GM12878 (cell line): ENCODE results near the gene LRRFIP2. TPM values are rescaled to one million over a fixed set of nuclear protein-coding genes. Genes with fewer than 3 reads are reported as not detected.

Source experiments
- BACH1 ChIP-seq: fragments of 450-650 bp; IDR thresholded peaks from 2 replicates; pipeline ENCODE4 v1.6.1; 2017; ENCODE audit warnings: mild to moderate bottlenecking, borderline replicate concordance
- KAT2A ChIP-seq: conservative IDR thresholded peaks from 2 replicates; pipeline ENCODE4 v1.6.1; 2011; ENCODE audit warnings: low read depth, low read length; ENCODE audit not compliant: control insufficient read depth
- MTA3 ChIP-seq: IDR thresholded peaks from 2 replicates; pipeline ENCODE4 v1.6.1; 2012; ENCODE audit warnings: low read length, inconsistent platforms, borderline replicate concordance
- MYC ChIP-seq: IDR thresholded peaks from 2 replicates; pipeline ENCODE4 v1.6.1; 2011; ENCODE audit warnings: mild to moderate bottlenecking, low read length, moderate library complexity, inconsistent platforms; ENCODE audit not compliant: insufficient read depth, insufficient replicate concordance, insufficient read length, severe bottlenecking
- NFYB ChIP-seq: IDR thresholded peaks from 2 replicates; pipeline ENCODE4 v1.6.1; 2011; ENCODE audit warnings: low read depth, mild to moderate bottlenecking, low read length, improper control_type of control experiment, moderate library complexity; ENCODE audit not compliant: insufficient read depth
- PML ChIP-seq: IDR thresholded peaks from 2 replicates; pipeline ENCODE4 v1.6.1; 2012; ENCODE audit warnings: low read length, inconsistent platforms
- POU2F2 ChIP-seq: IDR thresholded peaks from 3 replicates; pipeline ENCODE4 v1.6.1; 2011; ENCODE audit warnings: low read depth, mild to moderate bottlenecking, low read length, borderline replicate concordance
- polyA plus RNA-seq, 11 experiments: library from polyadenylated mRNA; depleted of rRNA in 4 of 11; unstranded in 6 of 11; stranded (reverse) in 5 of 11; fragments of >200 nt; fragmentation: Nextera tagmentation in 4 of 11; fragmentation: Illumina TruSeq in 1 of 11; extraction: Ambion mirVana in 4 of 11; extraction: Trizol in 1 of 11; gene quantifications; 1 replicate in 1 of 11; 2 replicates in 10 of 11; pipeline versions ENCODE4 v1.2.1 to v1.2.3, GENCODE V29; 2011 to 2016; ENCODE audit warnings: inconsistent platforms in 2 of 11, missing spikeins in 2 of 11, low read depth in 1 of 11
- total RNA-seq, 4 experiments: library from RNA; depleted of rRNA in 3 of 4; stranded (reverse); fragments of >200 nt in 3 of 4; fragmentation: Illumina TruSeq in 1 of 4; extraction: Trizol in 1 of 4; gene quantifications; 2 replicates each; pipeline versions ENCODE4 v1.2.1 to v1.2.3, GENCODE V29; 2013 to 2021
- TF ChIP-seq, protein P1 (sequence below): IDR thresholded peaks from 2 replicates; pipeline ENCODE4 v1.6.1; 2012; ENCODE audit warnings: improper control_type of control experiment, low read depth, low read length; ENCODE audit not compliant: insufficient replicate concordance
- TF ChIP-seq, protein P2 (sequence below): fragments of 450-650 bp; IDR thresholded peaks from 2 replicates; pipeline ENCODE4 v1.6.1; 2017; ENCODE audit warnings: mild to moderate bottlenecking, low read depth, inconsistent platforms; ENCODE audit not compliant: poor library complexity, severe bottlenecking
- TF ChIP-seq, protein P3 (sequence below): fragments of 150-350 bp; IDR thresholded peaks from 2 replicates; pipeline ENCODE4 v1.6.1; 2016; ENCODE audit warnings: low read depth, low read length

Gene LRRFIP2
- total and polyA plus RNA-seq, 10 of the 15 experiments (the other 5 are each of a cell fraction or from before 2014, with no cell fraction given), result 9.7 to 46.9 (median 38.1) TPM

DNA sequence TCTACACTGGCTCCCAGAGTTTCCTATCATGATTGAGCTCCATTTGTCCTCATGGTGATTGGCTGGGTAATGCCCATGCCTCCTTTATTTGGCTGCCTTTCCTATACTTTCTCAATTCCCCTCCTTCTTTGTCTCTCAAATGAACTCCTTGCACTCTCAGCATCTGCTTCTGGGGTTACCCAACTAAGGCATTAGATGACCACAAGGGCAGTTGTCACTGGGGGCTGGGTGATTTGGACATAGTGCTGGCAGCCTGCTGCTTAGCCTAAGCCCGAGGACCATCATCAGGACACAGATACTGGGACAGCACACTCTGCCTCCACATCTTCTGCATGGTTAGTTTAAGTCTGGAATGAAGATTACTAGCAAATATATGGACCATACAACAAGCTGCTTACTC, 49.2 kb upstream of the LRRFIP2 start (continued):
- TF ChIP-seq, protein P1, sequence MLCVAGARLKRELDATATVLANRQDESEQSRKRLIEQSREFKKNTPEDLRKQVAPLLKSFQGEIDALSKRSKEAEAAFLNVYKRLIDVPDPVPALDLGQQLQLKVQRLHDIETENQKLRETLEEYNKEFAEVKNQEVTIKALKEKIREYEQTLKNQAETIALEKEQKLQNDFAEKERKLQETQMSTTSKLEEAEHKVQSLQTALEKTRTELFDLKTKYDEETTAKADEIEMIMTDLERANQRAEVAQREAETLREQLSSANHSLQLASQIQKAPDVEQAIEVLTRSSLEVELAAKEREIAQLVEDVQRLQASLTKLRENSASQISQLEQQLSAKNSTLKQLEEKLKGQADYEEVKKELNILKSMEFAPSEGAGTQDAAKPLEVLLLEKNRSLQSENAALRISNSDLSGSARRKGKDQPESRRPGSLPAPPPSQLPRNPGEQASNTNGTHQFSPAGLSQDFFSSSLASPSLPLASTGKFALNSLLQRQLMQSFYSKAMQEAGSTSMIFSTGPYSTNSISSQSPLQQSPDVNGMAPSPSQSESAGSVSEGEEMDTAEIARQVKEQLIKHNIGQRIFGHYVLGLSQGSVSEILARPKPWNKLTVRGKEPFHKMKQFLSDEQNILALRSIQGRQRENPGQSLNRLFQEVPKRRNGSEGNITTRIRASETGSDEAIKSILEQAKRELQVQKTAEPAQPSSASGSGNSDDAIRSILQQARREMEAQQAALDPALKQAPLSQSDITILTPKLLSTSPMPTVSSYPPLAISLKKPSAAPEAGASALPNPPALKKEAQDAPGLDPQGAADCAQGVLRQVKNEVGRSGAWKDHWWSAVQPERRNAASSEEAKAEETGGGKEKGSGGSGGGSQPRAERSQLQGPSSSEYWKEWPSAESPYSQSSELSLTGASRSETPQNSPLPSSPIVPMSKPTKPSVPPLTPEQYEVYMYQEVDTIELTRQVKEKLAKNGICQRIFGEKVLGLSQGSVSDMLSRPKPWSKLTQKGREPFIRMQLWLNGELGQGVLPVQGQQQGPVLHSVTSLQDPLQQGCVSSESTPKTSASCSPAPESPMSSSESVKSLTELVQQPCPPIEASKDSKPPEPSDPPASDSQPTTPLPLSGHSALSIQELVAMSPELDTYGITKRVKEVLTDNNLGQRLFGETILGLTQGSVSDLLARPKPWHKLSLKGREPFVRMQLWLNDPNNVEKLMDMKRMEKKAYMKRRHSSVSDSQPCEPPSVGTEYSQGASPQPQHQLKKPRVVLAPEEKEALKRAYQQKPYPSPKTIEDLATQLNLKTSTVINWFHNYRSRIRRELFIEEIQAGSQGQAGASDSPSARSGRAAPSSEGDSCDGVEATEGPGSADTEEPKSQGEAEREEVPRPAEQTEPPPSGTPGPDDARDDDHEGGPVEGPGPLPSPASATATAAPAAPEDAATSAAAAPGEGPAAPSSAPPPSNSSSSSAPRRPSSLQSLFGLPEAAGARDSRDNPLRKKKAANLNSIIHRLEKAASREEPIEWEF, result no peak
- TF ChIP-seq POU2F2 (no peak), KAT2A (no peak), PML (no peak), MYC (no peak), BACH1 (no peak), MTA3 (no peak), NFYB (no peak)
- TF ChIP-seq, protein P2, sequence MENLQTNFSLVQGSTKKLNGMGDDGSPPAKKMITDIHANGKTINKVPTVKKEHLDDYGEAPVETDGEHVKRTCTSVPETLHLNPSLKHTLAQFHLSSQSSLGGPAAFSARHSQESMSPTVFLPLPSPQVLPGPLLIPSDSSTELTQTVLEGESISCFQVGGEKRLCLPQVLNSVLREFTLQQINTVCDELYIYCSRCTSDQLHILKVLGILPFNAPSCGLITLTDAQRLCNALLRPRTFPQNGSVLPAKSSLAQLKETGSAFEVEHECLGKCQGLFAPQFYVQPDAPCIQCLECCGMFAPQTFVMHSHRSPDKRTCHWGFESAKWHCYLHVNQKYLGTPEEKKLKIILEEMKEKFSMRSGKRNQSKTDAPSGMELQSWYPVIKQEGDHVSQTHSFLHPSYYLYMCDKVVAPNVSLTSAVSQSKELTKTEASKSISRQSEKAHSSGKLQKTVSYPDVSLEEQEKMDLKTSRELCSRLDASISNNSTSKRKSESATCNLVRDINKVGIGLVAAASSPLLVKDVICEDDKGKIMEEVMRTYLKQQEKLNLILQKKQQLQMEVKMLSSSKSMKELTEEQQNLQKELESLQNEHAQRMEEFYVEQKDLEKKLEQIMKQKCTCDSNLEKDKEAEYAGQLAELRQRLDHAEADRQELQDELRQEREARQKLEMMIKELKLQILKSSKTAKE, result no peak
- TF ChIP-seq, protein P3, sequence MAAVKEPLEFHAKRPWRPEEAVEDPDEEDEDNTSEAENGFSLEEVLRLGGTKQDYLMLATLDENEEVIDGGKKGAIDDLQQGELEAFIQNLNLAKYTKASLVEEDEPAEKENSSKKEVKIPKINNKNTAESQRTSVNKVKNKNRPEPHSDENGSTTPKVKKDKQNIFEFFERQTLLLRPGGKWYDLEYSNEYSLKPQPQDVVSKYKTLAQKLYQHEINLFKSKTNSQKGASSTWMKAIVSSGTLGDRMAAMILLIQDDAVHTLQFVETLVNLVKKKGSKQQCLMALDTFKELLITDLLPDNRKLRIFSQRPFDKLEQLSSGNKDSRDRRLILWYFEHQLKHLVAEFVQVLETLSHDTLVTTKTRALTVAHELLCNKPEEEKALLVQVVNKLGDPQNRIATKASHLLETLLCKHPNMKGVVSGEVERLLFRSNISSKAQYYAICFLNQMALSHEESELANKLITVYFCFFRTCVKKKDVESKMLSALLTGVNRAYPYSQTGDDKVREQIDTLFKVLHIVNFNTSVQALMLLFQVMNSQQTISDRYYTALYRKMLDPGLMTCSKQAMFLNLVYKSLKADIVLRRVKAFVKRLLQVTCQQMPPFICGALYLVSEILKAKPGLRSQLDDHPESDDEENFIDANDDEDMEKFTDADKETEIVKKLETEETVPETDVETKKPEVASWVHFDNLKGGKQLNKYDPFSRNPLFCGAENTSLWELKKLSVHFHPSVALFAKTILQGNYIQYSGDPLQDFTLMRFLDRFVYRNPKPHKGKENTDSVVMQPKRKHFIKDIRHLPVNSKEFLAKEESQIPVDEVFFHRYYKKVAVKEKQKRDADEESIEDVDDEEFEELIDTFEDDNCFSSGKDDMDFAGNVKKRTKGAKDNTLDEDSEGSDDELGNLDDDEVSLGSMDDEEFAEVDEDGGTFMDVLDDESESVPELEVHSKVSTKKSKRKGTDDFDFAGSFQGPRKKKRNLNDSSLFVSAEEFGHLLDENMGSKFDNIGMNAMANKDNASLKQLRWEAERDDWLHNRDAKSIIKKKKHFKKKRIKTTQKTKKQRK, result no peak
